ENCODE measurements around the gene HIPK2. TPM values are rescaled to one million over a fixed set of nuclear protein-coding genes. Genes with fewer than 3 reads are reported as not detected.

HIPK2 gene
- total RNA-seq, 2 donors from 2014 or later = 49.4 to 68.5 TPM

GRCh38 chr7:139702313-139702731 is 75.5 kb downstream of the HIPK2 start:
- H3K36me3 ChIP-seq = peaks cover 11% of the 10 kb centered on the region
- no peaks in the 10 kb centered on the region for H3K27me3 ChIP-seq (replicated peaks; ENCODE audit: insufficient read depth)
- TF ChIP-seq, protein P1, sequence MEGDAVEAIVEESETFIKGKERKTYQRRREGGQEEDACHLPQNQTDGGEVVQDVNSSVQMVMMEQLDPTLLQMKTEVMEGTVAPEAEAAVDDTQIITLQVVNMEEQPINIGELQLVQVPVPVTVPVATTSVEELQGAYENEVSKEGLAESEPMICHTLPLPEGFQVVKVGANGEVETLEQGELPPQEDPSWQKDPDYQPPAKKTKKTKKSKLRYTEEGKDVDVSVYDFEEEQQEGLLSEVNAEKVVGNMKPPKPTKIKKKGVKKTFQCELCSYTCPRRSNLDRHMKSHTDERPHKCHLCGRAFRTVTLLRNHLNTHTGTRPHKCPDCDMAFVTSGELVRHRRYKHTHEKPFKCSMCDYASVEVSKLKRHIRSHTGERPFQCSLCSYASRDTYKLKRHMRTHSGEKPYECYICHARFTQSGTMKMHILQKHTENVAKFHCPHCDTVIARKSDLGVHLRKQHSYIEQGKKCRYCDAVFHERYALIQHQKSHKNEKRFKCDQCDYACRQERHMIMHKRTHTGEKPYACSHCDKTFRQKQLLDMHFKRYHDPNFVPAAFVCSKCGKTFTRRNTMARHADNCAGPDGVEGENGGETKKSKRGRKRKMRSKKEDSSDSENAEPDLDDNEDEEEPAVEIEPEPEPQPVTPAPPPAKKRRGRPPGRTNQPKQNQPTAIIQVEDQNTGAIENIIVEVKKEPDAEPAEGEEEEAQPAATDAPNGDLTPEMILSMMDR (IDR thresholded peaks at IDR 0.05) = no peak
- no peak for ATAC-seq (ENCODE audit: insufficient number of reproducible peaks, low FRiP score, low read depth)
- H3K9me3 ChIP-seq = no peaks in the 10 kb centered on the region
- no peak overlapping the region for H3K4me3 ChIP-seq
- no peak for DNase-seq (ENCODE audit: low spot score)
- H3K27ac ChIP-seq = no peak overlapping the region
- H3K4me1 ChIP-seq (ENCODE audit: control insufficient read depth in 1 of 2, low read depth in 2 of 2) = peaks cover 5 to 47% of the 10 kb centered on the region in 2 donors

- peaks cover 5 to 47% of the 10 kb centered on the region in 2 donors for H3K4me1 ChIP-seq (ENCODE audit: control insufficient read depth in 1 of 2, low read depth in 2 of 2)
- no peak overlapping the region for H3K4me3 ChIP-seq
- peaks cover 8% of the 10 kb centered on the region for H3K36me3 ChIP-seq
- DNase-seq (ENCODE audit: low spot score) (no peak), ATAC-seq (ENCODE audit: insufficient number of reproducible peaks, low FRiP score, low read depth) (no peak)
- H3K9me3 ChIP-seq = no peaks in the 10 kb centered on the region
- TF ChIP-seq, protein P1 (IDR thresholded peaks at IDR 0.05) = no peak
- no peak overlapping the region for H3K27ac ChIP-seq
- H3K27me3 ChIP-seq (replicated peaks; ENCODE audit: insufficient read depth) = no peaks in the 10 kb centered on the region
These were observed 75.9 kb downstream of the HIPK2 start for GRCh38 chr7:139701908-139702307.

GRCh38 chr7:139700505-139701235 is 77.1 kb downstream of the HIPK2 start:
- ATAC-seq (ENCODE audit: insufficient number of reproducible peaks, low FRiP score, low read depth) = no peak
- Histone ChIP-seq H3K36me3 (peaks cover 4% of the 10 kb centered on the region), H3K27me3 (replicated peaks; ENCODE audit: insufficient read depth) (no peaks in the 10 kb centered on the region), H3K4me3 (no peak overlapping the region), H3K9me3 (no peaks in the 10 kb centered on the region), H3K27ac (no peak overlapping the region), H3K4me1 (ENCODE audit: control insufficient read depth in 1 of 2, low read depth in 2 of 2) (peaks cover 5 to 47% of the 10 kb centered on the region in 2 donors)
- no peak for DNase-seq (ENCODE audit: low spot score)
- TF ChIP-seq, protein P1 (IDR thresholded peaks at IDR 0.05) = no peak

- Histone ChIP-seq H3K36me3 (peaks cover 4% of the 10 kb centered on the region), H3K27ac (no peak overlapping the region), H3K9me3 (no peaks in the 10 kb centered on the region), H3K4me1 (ENCODE audit: control insufficient read depth in 1 of 2, low read depth in 2 of 2) (peaks cover 5 to 47% of the 10 kb centered on the region in 2 donors), H3K4me3 (no peak overlapping the region), H3K27me3 (replicated peaks; ENCODE audit: insufficient read depth) (no peaks in the 10 kb centered on the region)
- DNase-seq (ENCODE audit: low spot score) (no peak), ATAC-seq (ENCODE audit: insufficient number of reproducible peaks, low FRiP score, low read depth) (no peak)
- TF ChIP-seq, protein P1 (IDR thresholded peaks at IDR 0.05) = no peak
These were observed 77.9 kb downstream of the HIPK2 start for GRCh38 chr7:139699640-139700504.

DNA sequence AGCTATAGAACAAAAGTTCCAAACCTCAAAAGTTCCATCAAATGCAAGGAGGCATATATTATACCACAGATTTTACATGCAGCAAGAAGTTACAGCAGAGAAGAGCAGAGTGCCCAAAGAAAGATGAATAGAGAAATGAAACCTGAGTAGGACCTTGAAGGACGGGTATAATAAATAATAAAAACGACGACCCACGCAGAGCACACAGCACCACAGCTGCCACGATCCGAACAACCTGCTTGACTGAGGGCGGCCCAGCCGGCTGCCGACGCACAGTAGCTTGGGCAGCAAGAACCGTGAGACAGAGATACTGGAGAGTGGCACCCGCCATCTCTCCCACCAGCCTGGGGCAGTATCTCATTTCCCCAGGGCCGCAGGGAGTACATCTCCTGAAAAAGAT is 79.0 kb downstream of the HIPK2 start:
- Histone ChIP-seq H3K4me3 (no peak overlapping the region), H3K36me3 (peaks cover 4% of the 10 kb centered on the region), H3K27ac (no peak overlapping the region), H3K4me1 (ENCODE audit: control insufficient read depth in 1 of 2, low read depth in 2 of 2) (peaks cover 5 to 40% of the 10 kb centered on the region in 2 donors), H3K27me3 (replicated peaks; ENCODE audit: insufficient read depth) (no peaks in the 10 kb centered on the region), H3K9me3 (no peaks in the 10 kb centered on the region)
- TF ChIP-seq, protein P1 (IDR thresholded peaks at IDR 0.05) = no peak
- no peak for DNase-seq (ENCODE audit: low spot score)
- ATAC-seq (ENCODE audit: insufficient number of reproducible peaks, low FRiP score, low read depth) = no peak
